ENCODE measurements around the gene LARGE1.

LARGE1 gene

DNA sequence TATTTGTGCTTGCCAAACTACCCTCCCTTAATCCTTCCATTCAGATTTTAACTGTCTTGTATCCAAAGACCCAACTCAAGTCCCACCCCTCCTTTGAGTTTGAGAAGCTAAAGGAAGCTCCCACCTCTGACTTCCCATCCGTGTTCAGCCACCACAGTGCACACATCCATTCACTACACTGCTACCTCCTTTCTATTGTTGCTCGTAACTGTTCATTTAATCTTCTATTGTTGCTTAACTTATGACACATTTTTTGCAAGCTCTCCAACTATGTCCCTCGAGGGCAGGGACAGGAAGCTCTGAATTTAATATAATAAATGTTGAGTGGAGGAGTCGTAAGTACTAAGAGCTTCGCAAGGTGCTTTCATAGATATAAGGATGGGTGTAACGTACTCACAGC lies 10.4 kb downstream of the LARGE1 start:
- no peak for DNase-seq

DNA sequence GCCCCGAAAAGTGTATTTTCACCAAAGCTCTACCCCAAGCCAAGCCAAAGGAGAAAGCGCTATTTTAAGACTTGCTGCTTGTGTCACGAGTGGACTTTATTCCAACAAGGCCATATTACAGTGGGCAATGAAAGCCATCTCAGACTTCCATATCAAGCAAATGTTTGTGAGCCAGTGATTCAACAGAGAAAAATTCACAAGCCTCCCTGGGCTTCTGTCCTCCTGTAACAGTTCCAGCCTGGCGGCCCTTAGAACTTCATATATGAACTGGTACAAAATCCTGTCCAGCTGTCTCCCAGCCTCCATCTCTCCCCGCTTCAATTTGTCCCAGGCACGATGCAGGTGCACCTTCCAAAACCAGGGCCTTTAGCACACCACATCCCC lies 11.2 kb downstream of the LARGE1 start:
- DNase-seq, result no peak

DNA sequence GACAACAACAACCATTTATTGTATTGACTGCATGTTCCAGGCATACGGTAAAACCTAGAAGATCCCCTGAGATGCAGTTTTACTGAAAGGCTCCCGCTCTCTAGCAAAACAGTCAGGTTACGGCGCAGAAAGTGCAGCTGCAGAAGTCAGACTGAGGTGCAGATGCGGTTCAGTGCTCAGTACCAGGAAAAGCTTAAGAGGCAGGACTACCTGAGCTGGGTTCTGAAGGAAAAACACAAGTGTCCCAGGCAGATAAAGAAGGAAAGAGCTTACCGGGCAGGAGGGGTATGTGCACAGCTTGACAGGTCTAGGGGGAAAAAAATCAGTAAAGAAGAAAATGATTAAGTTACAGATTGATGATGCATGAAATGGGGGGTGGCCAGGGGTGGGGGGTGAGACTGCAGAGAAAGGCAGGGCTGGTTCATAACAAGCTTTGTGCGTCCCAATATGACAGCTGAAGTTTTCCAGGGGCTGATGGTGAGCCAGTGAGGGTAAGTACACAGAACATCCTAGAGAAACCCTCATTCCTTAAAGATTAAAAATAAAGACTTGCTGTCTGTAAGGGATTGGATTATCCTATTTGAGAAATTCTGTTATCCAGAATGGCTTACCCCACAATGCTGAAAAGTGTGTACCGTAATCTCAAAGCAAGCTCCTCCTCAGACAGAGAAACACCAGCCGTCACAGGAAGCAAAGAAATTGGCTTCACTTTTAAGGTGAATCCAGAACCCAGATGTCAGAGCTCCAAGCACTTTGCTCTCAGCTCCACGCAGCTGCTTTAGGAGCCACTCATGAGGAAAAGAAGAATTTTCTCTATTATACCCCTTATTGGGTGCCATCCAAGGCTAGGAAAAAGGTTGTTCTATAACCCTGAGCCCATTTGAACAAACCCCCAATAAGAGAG lies 11.9 kb downstream of the LARGE1 start:
- DNase-seq, result no peak

- DNase-seq, result no peak
Observed at GRCh38 chr22:33906954-33907353, 13.3 kb downstream of the LARGE1 start.

DNA sequence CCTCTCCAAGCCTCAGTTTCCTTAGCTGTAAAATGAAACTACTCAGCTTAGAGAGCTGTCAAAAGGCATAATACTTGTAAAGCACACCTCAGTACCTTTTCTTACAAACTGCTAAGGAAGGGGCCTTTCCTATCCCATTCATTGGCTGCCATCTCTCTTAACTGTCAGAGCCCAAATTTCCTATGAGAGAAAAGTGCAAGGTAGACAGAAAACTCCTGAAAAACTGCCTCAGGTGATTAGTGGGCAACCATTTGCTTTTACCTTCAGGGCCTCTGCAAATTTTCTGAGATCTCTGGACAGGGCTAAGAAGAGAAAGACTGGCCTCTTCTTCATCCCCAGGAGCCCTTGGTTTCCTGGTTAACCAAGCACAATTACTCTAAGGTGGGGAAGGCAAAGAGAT lies 13.8 kb downstream of the LARGE1 start:
- DNase-seq, result no peak

GRCh38 chr22:33903012-33903411 lies 17.3 kb downstream of the LARGE1 start:
- no peak for DNase-seq

GRCh38 chr22:33902073-33902472 lies 18.2 kb downstream of the LARGE1 start:
- no peak for DNase-seq

DNA sequence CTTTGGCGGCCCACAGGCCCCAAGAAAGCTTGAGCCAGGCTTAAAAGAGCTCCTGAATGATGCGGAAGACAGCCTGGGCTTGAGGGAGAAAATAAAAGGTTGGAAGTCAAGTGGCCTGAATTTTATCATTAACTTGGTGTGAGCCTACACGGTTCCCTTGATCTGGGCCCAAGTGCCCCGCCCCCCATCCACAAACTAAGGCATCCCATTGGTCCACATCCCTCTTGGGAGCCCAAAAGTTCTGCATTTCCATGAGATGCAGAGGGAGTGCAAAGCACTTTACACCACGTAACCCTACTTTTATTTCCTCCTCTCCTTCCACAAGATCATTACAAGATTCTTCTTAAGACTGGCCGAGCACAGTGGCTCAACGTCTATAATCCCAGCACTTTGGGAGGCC lies 22.2 kb downstream of the LARGE1 start:
- no peak for DNase-seq

DNA sequence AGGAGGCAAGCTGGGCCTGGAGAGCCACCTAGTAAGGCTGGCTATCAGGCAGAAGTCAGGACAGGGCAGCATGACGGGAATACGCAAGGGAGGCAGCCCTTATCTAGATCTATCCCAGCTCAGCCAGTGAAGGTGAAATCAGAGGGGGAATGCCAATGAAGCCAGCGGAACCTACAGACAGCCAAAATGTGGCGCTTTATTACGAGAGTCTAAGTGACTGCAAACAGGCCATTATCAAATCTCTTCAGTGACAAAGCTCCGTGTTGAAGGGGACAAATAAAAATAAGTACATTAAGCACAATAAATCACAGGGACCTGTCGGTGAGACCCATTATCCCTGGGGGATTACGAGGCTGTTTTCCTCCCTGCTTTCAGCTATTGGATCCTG lies 22.8 kb downstream of the LARGE1 start:
- no peak for DNase-seq

DNA sequence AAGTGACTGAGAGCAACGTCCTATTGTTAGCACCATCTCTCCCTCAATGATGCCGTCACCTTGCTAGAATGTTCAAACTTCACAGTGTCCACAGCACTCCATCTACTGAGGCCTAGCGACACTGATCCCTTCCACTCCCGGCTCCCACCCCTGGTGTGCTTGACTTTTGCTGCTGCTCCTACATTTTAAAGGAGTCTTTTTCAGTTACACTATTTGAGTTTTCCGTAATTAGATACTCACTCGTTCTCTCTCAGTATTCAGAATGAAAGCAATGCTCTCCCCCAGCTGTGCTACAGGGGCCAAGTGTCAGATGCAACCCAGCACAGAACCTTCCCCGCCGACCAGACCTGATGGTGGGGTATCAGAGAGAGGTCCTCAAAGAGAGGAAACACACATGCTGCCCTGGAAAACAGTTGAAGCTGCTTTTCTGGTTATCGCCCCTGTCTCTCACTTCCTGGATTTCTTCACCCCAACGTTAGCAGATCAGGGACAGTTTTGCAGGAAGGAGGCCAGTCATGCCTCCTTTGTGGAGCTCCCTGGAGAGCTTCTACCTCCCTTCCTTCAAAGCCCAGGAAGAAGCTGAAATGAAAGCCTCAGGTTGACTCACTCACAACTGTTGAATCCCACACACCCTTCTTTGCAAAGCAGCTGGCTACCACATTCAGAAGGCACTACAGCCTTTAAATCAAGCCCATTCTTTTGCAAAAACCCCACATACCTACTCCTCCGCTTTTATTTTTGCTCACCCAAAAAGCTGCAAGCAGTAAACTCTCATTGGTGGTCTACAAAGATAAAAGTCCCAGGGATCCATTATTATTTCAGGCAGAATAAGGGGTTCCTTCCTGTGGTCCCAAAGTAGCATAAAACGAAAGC lies 23.5 kb downstream of the LARGE1 start:
- DNase-seq, result no peak

DNA sequence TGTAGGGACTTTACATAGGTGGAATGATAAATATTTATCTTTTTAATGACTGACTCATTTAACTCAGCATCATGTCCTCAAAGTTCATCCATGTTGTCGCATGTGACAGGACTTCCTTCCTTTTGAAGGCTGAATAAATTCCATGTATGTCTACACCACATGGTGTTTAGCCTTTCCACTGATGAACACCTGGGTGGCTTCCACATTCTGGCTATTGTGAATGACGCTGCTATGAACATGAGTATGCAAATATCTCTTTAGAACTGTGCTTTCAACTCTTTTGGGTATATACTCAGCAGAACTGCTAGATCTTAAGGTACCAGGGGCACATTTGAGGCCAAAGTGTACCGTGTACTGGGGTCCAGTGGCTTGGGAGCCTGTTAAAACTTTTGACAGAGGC lies 24.1 kb downstream of the LARGE1 start:
- DNase-seq, result no peak

GRCh38 chr22:33895444-33895843 lies 24.8 kb downstream of the LARGE1 start:
- no peak for DNase-seq

DNA sequence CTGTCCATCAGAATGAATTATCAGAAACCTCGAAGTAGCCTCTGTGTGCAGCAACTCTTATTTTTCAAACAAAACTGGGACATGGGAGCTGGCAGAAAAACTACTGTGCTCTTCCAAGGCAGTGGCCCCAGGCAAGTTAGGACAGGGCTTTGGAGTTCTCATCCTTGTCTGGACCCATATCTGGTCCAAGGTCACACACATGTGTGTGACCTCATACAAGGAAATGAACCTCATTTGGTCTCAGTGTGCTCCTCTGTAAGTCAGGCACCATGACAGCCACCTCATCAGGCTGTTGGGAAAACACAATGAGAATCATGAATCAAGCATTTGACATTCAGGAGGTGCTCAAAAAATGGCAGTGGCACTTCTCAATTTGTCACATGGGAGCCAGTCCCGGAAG lies 25.8 kb downstream of the LARGE1 start:
- DNase-seq, result no peak

- no peak for DNase-seq
Observed at GRCh38 chr22:33894036-33894435, 26.2 kb downstream of the LARGE1 start.

- DNase-seq, result no peak
Observed at GRCh38 chr22:33893512-33893911, 26.8 kb downstream of the LARGE1 start.

GRCh38 chr22:33891992-33892391 lies 28.3 kb downstream of the LARGE1 start:
- DNase-seq, result no peak

DNA sequence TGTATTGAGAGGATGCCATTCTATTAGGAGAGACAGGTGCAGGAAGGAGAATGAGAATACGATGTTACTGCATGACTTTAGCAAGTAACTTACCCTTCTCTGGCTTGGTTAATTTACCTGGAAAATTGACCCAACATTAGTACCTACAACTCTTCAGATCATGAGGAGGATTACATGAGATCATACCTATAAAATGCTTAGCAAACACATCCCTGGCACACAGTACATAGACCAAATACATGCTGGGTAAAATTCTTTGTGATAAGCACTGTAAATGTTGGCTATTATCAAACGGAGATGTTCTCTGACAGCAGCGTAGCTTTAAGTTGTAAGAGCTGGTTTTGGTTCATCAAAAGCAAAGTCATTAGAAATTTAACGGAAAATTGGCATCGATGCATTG lies 28.8 kb downstream of the LARGE1 start:
- DNase-seq, result no peak

- no peak for DNase-seq
Observed at GRCh38 chr22:33889748-33890147, 30.5 kb downstream of the LARGE1 start.

GRCh38 chr22:33888821-33889220 lies 31.5 kb downstream of the LARGE1 start:
- DNase-seq, result no peak

- DNase-seq, result no peak
Observed at GRCh38 chr22:33887173-33887572, 33.1 kb downstream of the LARGE1 start.

- no peak for DNase-seq
Observed at GRCh38 chr22:33886696-33887095, 33.6 kb downstream of the LARGE1 start.

DNA sequence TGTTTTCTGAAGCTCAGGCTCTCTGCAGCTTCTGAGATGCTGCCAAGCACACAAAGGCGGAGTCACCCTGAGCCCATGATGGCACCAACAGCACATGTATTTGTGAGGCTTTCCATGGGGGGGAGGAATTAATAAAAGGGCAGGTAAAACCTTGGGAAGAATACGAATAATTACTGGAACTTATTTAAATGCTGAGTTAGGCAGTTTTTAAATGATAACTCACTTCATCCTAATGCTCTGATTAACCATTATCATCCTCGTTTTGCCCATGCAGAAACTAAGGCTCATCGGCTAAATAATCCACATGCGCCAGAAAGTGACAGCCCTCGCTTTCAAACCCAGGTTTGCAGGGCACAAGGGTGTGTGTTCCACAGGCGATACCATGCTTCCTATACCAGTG lies 35.4 kb downstream of the LARGE1 start:
- no peak for DNase-seq

DNA sequence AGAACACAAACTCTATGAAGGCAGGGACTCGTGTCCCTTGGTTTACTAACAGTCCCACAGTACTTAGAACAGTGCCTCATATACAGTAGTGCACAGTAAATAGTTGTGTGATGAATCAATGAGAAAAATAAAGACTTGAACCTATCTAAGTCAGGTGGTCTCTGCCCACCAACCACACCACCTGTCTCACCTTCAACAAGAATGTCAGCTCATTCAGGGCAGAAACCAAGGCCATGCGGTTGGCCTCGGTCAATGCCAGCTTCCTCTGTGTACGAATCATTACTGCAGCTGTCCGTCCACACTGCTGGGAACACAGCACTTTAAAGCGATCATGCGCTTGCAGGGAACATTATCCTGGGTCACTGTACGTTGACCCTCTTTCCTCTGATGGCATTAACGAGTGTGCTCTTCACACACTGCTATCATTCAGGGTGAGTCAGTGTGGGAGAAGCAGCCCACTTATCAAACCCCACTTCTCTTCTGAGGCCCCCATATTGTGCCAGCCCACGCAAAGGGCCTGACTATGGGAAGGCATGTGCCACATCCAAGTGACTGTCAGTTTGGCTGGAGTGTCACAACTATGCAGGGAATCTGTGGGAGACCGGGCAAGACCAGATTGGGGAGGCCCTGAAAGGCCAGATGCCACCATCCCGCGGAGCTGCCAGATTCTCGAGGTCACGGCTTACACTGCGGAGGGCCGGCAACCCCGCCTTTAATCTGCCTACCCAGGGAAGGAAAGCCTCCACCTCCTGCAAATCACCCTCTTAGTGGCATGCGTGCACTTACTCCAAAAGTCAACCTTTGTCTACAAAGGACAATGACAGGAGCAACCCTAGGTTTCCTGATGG lies 36.1 kb downstream of the LARGE1 start:
- no peak for DNase-seq

Data from activated T-cell treated with anti-CD3 and anti-CD28 coated beads, Interleukin-2, amount 50 U/mL, for 1 hour (primary cell).